ENCODE measurements around the gene NTHL1.

The NTHL1 gene

GRCh38 chr16:2008009-2008526, 39.6 kb downstream of the NTHL1 start:
- no peak for DNase-seq (ENCODE audit: low spot score)

GRCh38 chr16:2007081-2007836, 40.4 kb downstream of the NTHL1 start:
- DNase-seq (ENCODE audit: low spot score), result no peak

- DNase-seq (ENCODE audit: low spot score), result no peak
Observed at GRCh38 chr16:2006317-2006716, 41.3 kb downstream of the NTHL1 start.

- no peak for DNase-seq (ENCODE audit: low spot score)
Observed at GRCh38 chr16:2005646-2006045, 42.0 kb downstream of the NTHL1 start.

GRCh38 chr16:2004795-2005517, 42.7 kb downstream of the NTHL1 start:
- DNase-seq (ENCODE audit: low spot score), result no peak

GRCh38 chr16:2003827-2004641, 43.6 kb downstream of the NTHL1 start:
- peak; percentile 79 for DNase-seq (ENCODE audit: low spot score)

GRCh38 chr16:2003231-2003826, 44.3 kb downstream of the NTHL1 start:
- no peak for DNase-seq (ENCODE audit: low spot score)

GRCh38 chr16:2002406-2003230, 45.0 kb downstream of the NTHL1 start:
- DNase-seq (ENCODE audit: low spot score), result no peak

GRCh38 chr16:2001456-2002355, 45.9 kb downstream of the NTHL1 start:
- DNase-seq (ENCODE audit: low spot score), result no peak

GRCh38 chr16:2001035-2001434, 46.6 kb downstream of the NTHL1 start:
- no peak for DNase-seq (ENCODE audit: low spot score)

GRCh38 chr16:1999866-2000514, 47.6 kb downstream of the NTHL1 start:
- no peak for DNase-seq (ENCODE audit: low spot score)

- DNase-seq (ENCODE audit: low spot score), result no peak
Observed at GRCh38 chr16:1998852-1999801, 48.5 kb downstream of the NTHL1 start.

GRCh38 chr16:1998360-1998835, 49.2 kb downstream of the NTHL1 start:
- DNase-seq (ENCODE audit: low spot score), result no peak

- DNase-seq (ENCODE audit: low spot score), result no peak
Observed at GRCh38 chr16:1997494-1998359, 49.9 kb downstream of the NTHL1 start.

GRCh38 chr16:1993731-1994131, 53.9 kb downstream of the NTHL1 start:
- DNase-seq (ENCODE audit: low spot score), result no peak

- DNase-seq (ENCODE audit: low spot score), result no peak
Observed at GRCh38 chr16:1992704-1993317, 54.8 kb downstream of the NTHL1 start.
